Adrenal gland (tissue), 12 donors: Measurements from ENCODE around the gene STRN3. TPM values are rescaled to one million over a fixed set of nuclear protein-coding genes. Genes with fewer than 3 reads are reported as not detected.
"Not testable (repeated sequence)": the region's sequence is repeated elsewhere in the genome, so short reads cannot be mapped to it uniquely, and the experiment has no call there.

ENCODE experiments used
- DNase-seq, 7 donors: peaks; one replicate each; pipeline ENCODE4 v3.0.0-alpha.2; 2019 to 2020
- H3K27ac ChIP-seq, 5 donors: fragments of 200-600 bp; sonication (generic) in 4 of 5; 1 replicate in 3 of 5; 2 replicates in 2 of 5; pipeline versions ENCODE4 v1.5.1 to v1.8.0; 2016 to 2020; ENCODE audit warnings: mild to moderate bottlenecking in 1 of 5
- H3K27me3 ChIP-seq: fragments of 200-600 bp; 2 replicates; pipeline ENCODE4 v1.8.0; 2021
- H3K36me3 ChIP-seq, 2 donors: fragments of 200-600 bp; replicated peaks in 1 of 2; 1 replicate in 1 of 2; 2 replicates in 1 of 2; pipeline versions ENCODE4 v1.5.1 to v1.8.0; 2018 to 2022
- H3K4me1 ChIP-seq, 2 donors: fragments of 200-600 bp; replicated peaks in 1 of 2; 1 replicate in 1 of 2; 2 replicates in 1 of 2; pipeline versions ENCODE4 v1.5.1 to v1.8.0; 2018 to 2021
- H3K4me3 ChIP-seq, 4 donors: fragments of 200-600 bp; sonication (generic) in 3 of 4; one replicate each; pipeline ENCODE4 v1.5.1; 2016 to 2018
- H3K9me3 ChIP-seq, 3 donors: fragments of 200-600 bp; sonication (generic) in 1 of 3; replicated peaks in 1 of 3; 1 replicate in 2 of 3; 2 replicates in 1 of 3; pipeline versions ENCODE4 v1.5.1 to v1.8.0; 2016 to 2021
- CTCF ChIP-seq, 6 experiments: fragments of 450-650 bp in 4 of 6; fragments of 200-600 bp in 2 of 6; sonication (generic) in 1 of 6; IDR thresholded peaks; 1 replicate in 5 of 6; 2 replicates in 1 of 6; pipeline versions ENCODE4 v1.5.1 to v1.8.0; 2016 to 2021; ENCODE audit warnings: antibody characterized with exemption in 6 of 6, mild to moderate bottlenecking in 2 of 6, moderate library complexity in 1 of 6
- POLR2A ChIP-seq, 2 donors: fragments of 450-650 bp; IDR thresholded peaks; one replicate each; pipeline ENCODE4 v1.6.1; 2017; ENCODE audit warnings: antibody characterized with exemption in 2 of 2, mild to moderate bottlenecking in 2 of 2, moderate library complexity in 1 of 2
- WGBS, 4 donors: extraction: QIAGEN DNeasy Blood & Tissue Kit in 2 of 4; methylation state at CpG; one replicate each; pipeline versions ENCODE4 v1.1.5 to v1.1.7; 2013 to 2017; 5-methylcytosine and 5-hydroxymethylcytosine counted together
- intact Hi-C, 2 donors: fragments of 100-400 bp; cut with DNase I; formaldehyde crosslinking; loops; one replicate each; pipeline versions ENCODE4 v1.14.1 to v1.15.0; 2022 to 2023
- polyA plus RNA-seq, 3 donors: library from polyadenylated mRNA; stranded (reverse); fragments of 200-250 nt in 2 of 3; fragments of 350-450 nt in 1 of 3; fragmentation: Illumina TruSeq in 1 of 3; extraction: RNeasy Lipid Tissue Mini Kit (QIAGEN cat#74804) in 1 of 3; gene quantifications; one replicate each; pipeline ENCODE4 v1.2.3, GENCODE V29; 2013 to 2014
- total RNA-seq, 9 donors: library from RNA; depleted of rRNA in 4 of 9; stranded (reverse); fragments of >200 nt in 4 of 9; fragments of 120-200 nt in 1 of 9; fragmentation: NEBNext Ultra II Directional in 1 of 9; extraction: Animal tissue kit (Norgen Biotek cat#: 25700) in 1 of 9; gene quantifications; one replicate each; pipeline versions ENCODE4 v1.1.0 to v1.2.4, GENCODE V29; 2013 to 2023
- donor health status: healthy with polysubstance abuse.
- donor health status: Bipolar disorder and iron deficiency.
- donor health status: DM: yes; HTN: yes; CAD: no.
- donor health status: DM: no; HTN: no; CAD: no.
- donor health status: DM: no; HTN: no; CAD: no.
- donor health status: DM: yes; HTN: yes; CAD: no.

Gene STRN3
- total and polyA plus RNA-seq, 12 donors, result 11.0 to 61.2 (median 36.2) TPM

- no peaks in the 10 kb centered on the region for H3K36me3 ChIP-seq
- intact Hi-C loops, result no loop called here
- H3K27me3 ChIP-seq, result no peaks in the 10 kb centered on the region
- no peak for DNase-seq
- no peak overlapping the region for H3K27ac ChIP-seq
- TF ChIP-seq CTCF (IDR thresholded peaks at IDR 0.05) (no peak), POLR2A (IDR thresholded peaks at IDR 0.05) (no peak)
- WGBS, 4 donors, result 36 to 47% (median 40%) methylated on average over 3 of the region's 3 CpGs
- H3K9me3 ChIP-seq, result no peaks in the 10 kb centered on the region
- no peak overlapping the region for H3K4me3 ChIP-seq
- H3K4me1 ChIP-seq, result peaks cover 0 to 8% of the 10 kb centered on the region in 2 donors
Observed at GRCh38 chr14:31043379-31043778, 17.2 kb upstream of the STRN3 start.

DNA sequence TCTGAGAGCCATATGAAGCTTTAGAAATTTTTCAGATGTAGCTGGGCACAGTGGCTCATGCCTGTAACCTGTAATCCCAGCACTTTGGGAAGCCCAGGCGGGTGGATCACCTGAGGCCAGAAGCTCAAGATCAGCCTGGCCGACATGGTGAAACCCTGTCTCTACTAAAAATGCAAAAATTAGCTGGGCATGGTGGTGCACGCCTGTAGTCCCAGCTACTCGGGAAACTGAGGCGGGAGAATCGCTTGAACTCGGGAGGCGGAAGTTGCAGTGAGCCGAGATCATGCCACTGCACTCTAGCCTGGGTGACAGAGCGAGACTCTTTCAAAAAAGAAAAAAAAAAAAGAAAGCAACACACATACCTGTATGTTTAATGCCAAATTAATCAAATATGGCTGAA lies 16.7 kb upstream of the STRN3 start:
- intact Hi-C loops, H3K36me3 ChIP-seq, H3K27ac ChIP-seq, H3K9me3 ChIP-seq, H3K4me3 ChIP-seq, H3K27me3 ChIP-seq, H3K4me1 ChIP-seq, DNase-seq: not testable (repeated sequence)
- 89 to 96% (median 91%) methylated on average over 10 of the region's 10 CpGs for WGBS, 4 donors

DNA sequence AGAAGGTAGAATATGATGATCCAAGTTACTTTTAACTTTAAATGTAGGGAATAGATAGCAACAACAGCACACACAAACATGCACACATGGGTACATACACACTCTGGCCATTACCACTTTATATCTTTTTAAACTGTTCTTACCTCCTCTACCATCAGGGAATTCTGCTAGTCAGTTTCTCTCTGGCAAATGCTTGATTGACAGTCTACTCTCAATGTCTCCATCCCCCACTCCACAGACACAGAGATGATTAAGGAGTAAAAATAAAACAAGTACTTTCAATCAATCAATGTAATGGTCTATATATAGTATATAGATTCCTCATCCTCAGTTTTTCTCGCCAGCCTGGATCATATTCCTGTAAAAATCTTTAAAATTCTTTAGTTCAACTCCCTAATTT lies 16.1 kb upstream of the STRN3 start:
- Histone ChIP-seq H3K36me3 (no peaks in the 10 kb centered on the region), H3K4me1 (peaks cover 0 to 9% of the 10 kb centered on the region in 2 donors), H3K27me3 (no peaks in the 10 kb centered on the region), H3K4me3 (no peak overlapping the region), H3K27ac (no peak overlapping the region), H3K9me3 (no peaks in the 10 kb centered on the region)
- TF ChIP-seq CTCF (IDR thresholded peaks at IDR 0.05), result no peak
- no peak for TF ChIP-seq POLR2A (IDR thresholded peaks at IDR 0.05)
- intact Hi-C loops, result no loop called here
- 95 to 100% (median 96%) methylated on average over 1 of the region's 1 CpG for WGBS, 4 donors
- DNase-seq, result no peak

DNA sequence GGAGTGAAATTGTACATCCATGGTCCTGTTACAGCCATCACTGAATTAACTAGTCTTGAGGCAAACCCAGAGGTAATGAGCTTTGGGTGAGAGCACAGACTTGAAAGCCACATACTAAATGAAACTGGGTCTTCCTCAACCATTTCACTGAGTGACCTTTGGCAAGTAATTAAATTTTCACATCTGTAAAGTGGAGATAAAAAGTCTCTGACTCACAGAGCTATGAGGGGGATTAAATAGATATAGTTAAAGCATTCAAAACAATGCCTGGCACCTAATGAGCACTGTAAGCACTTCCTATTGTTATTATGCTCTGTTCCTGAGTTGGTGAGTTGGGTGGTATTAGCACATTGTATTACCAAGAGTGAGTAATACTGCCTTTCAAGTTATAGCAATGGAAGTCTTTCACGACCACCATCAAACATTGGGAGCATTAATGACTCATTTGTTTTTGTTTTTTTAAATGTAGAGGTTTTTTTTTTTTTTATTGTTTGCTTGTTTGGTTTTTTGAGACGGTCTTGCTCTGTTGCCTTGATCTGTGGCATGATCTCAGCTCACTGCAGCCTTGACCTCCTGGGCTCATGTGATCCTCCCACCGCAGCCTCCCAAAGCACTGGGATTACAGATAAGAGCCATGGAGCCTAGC lies 12.5 kb upstream of the STRN3 start:
- 21 to 44% (median 37%) methylated on average over 2 to 3 of the region's 3 CpGs for WGBS, 4 donors
- intact Hi-C loops, result no loop called here
- no peak overlapping the region for H3K4me3 ChIP-seq
- peak overlapping the region in 1 of 5 donors; percentile 24 for H3K27ac ChIP-seq
- peaks cover 2 to 16% of the 10 kb centered on the region in 2 donors for H3K4me1 ChIP-seq
- H3K9me3 ChIP-seq, result no peaks in the 10 kb centered on the region
- DNase-seq, result no peak
- TF ChIP-seq POLR2A (IDR thresholded peaks at IDR 0.05) (no peak), CTCF (IDR thresholded peaks at IDR 0.05) (no peak)
- no peaks in the 10 kb centered on the region for H3K36me3 ChIP-seq
- no peaks in the 10 kb centered on the region for H3K27me3 ChIP-seq

DNA sequence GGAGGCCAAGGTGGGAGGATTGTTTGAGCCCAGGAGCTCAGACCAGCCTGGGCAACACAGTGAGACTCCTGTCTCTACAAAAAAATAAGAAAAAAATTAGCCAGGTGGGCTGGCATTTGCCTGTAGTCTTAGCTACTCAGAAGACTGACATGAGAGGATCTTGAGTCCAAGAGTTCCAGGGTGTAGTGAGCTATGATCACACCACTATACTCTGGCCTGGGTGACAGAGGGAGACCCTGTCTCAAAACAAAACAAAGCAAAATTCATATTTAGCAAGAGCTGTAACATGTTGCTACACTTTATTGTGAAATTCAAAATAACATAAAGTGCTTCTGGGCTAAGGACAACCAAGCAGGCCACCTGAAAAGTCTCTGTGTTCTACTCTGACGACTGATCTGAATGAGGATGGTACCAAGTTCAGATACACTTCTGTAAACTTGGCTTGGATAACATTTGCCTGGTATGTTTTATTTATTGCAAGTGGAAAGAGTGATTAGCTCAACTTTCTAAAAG lies 11.6 kb upstream of the STRN3 start:
- Histone ChIP-seq H3K4me3 (no peak overlapping the region), H3K36me3 (no peaks in the 10 kb centered on the region), H3K27me3 (no peaks in the 10 kb centered on the region), H3K4me1 (peaks cover 7 to 22% of the 10 kb centered on the region in 2 donors), H3K9me3 (no peaks in the 10 kb centered on the region), H3K27ac (no peak overlapping the region)
- TF ChIP-seq CTCF (IDR thresholded peaks at IDR 0.05), result no peak
- no peak for TF ChIP-seq POLR2A (IDR thresholded peaks at IDR 0.05)
- 69 to 86% (median 74%) methylated on average over 1 of the region's 1 CpG for whole genome bisulfite sequencing, 4 donors
- intact Hi-C loops, result no loop called here
- DNase-seq, result no peak
